ENCODE measurements around the gene TBC1D22B.

- no peak for TF ChIP-seq CTCF (IDR thresholded peaks at IDR 0.05)
- TF ChIP-seq POLR2AphosphoS5 (IDR thresholded peaks at IDR 0.05), result no peak
- no peak for TF ChIP-seq POLR2A (IDR thresholded peaks at IDR 0.05)
Measured at GRCh38 chr6:37316071-37316470, 58.5 kb downstream of the TBC1D22B start.
